HG03442 (cell line): Measurements from ENCODE around the gene SIL1.
"Not testable (repeated sequence)": the region's sequence is repeated elsewhere in the genome, so short reads cannot be mapped to it uniquely, and the experiment has no call there.

Experiments
- ATAC-seq: cut with Tn5 transposase; IDR thresholded peaks from one replicate; pipeline ENCODE4 v1.9.1; 2021; ENCODE audit warnings: mild to moderate bottlenecking, moderate library complexity; ENCODE audit not compliant: unreplicated experiment

The SIL1 gene

GRCh38 chr5:138930371-138931097 lies 267.6 kb downstream of the SIL1 start:
- no peak for ATAC-seq

GRCh38 chr5:138929571-138929955 lies 268.6 kb downstream of the SIL1 start:
- ATAC-seq = no peak

- ATAC-seq = no peak
Observed at GRCh38 chr5:138927979-138928378, 270.2 kb downstream of the SIL1 start.

GRCh38 chr5:138927544-138927943 lies 270.6 kb downstream of the SIL1 start:
- no peak for ATAC-seq

- no peak for ATAC-seq
Observed at GRCh38 chr5:138926688-138927448, 271.3 kb downstream of the SIL1 start.

GRCh38 chr5:138926257-138926656 lies 271.9 kb downstream of the SIL1 start:
- ATAC-seq = no peak

- ATAC-seq = no peak
Observed at GRCh38 chr5:138925090-138925635, 273.0 kb downstream of the SIL1 start.

- ATAC-seq = no peak
Observed at GRCh38 chr5:138922494-138922893, 275.7 kb downstream of the SIL1 start.

GRCh38 chr5:138921362-138921761 lies 276.8 kb downstream of the SIL1 start:
- not testable (repeated sequence) for ATAC-seq

GRCh38 chr5:138920181-138920580 lies 278.0 kb downstream of the SIL1 start:
- ATAC-seq = no peak

- no peak for ATAC-seq
Observed at GRCh38 chr5:138918686-138919085, 279.5 kb downstream of the SIL1 start.

GRCh38 chr5:138914338-138914737 lies 283.8 kb downstream of the SIL1 start:
- no peak for ATAC-seq

GRCh38 chr5:138913773-138914172 lies 284.4 kb downstream of the SIL1 start:
- no peak for ATAC-seq

GRCh38 chr5:138912093-138912492 lies 286.1 kb downstream of the SIL1 start:
- no peak for ATAC-seq

GRCh38 chr5:138911441-138911840 lies 286.7 kb downstream of the SIL1 start:
- ATAC-seq = no peak

GRCh38 chr5:138910546-138911185 lies 287.5 kb downstream of the SIL1 start:
- ATAC-seq = no peak

GRCh38 chr5:138909734-138910133 lies 288.4 kb downstream of the SIL1 start:
- ATAC-seq = no peak

GRCh38 chr5:138905541-138905940 lies 292.6 kb downstream of the SIL1 start:
- no peak for ATAC-seq

GRCh38 chr5:138903130-138903775 lies 294.9 kb downstream of the SIL1 start:
- no peak for ATAC-seq

- ATAC-seq = no peak
Observed at GRCh38 chr5:138901716-138902115, 296.5 kb downstream of the SIL1 start.
